SK-N-SH treated with all-trans-retinoic acid at 6 μM for 48 hours (cell line): ENCODE data around the gene STEAP2.

Source experiments
- ATAC-seq: fragments of 200-7000 bp; cut with Tn5 transposase; 3 replicates; pipeline ENCODE4 v1.9.1; 2020; ENCODE audit warnings: mild to moderate bottlenecking, moderate library complexity
- CSDC2 ChIP-seq: fragments of 250-450 bp; sonication (Bioruptor Pico); IDR thresholded peaks from 2 replicates; pipeline ENCODE4 v1.5.0; 2020; ENCODE audit warnings: mild to moderate bottlenecking, moderate library complexity
- CSRNP3 ChIP-seq: fragments of 250-450 bp; sonication (Bioruptor Pico); IDR thresholded peaks from 2 replicates; pipeline ENCODE4 v1.5.1; 2021; ENCODE audit warnings: mild to moderate bottlenecking, moderate library complexity
- ESRRG ChIP-seq: fragments of 250-450 bp; sonication (Bioruptor Pico); IDR thresholded peaks from 2 replicates; pipeline ENCODE4 v1.6.1; 2021; ENCODE audit warnings: mild to moderate bottlenecking
- GLIS3 ChIP-seq: fragments of 250-450 bp; sonication (Bioruptor Pico); IDR thresholded peaks from 2 replicates; pipeline ENCODE4 v1.5.0; 2020; ENCODE audit warnings: mild to moderate bottlenecking, moderate library complexity
- ISL1 ChIP-seq: fragments of 250-450 bp; sonication (Bioruptor Pico); IDR thresholded peaks from 2 replicates; pipeline ENCODE4 v2.1.2; 2022; ENCODE audit warnings: mild to moderate bottlenecking, moderate library complexity
- OSR1 ChIP-seq: fragments of 250-450 bp; sonication (Bioruptor Pico); IDR thresholded peaks from 2 replicates; pipeline ENCODE4 v1.8.0; 2022; ENCODE audit warnings: moderate library complexity, mild to moderate bottlenecking, inconsistent platforms
- POU6F1 ChIP-seq: fragments of 250-450 bp; sonication (Bioruptor Pico); IDR thresholded peaks from 2 replicates; pipeline ENCODE4 v1.8.0; 2021; ENCODE audit warnings: low read depth, mild to moderate bottlenecking, moderate library complexity, borderline replicate concordance
- PPARA ChIP-seq: fragments of 250-450 bp; sonication (Bioruptor Pico); IDR thresholded peaks from 2 replicates; pipeline ENCODE4 v1.5.0; 2020; ENCODE audit warnings: mild to moderate bottlenecking, borderline replicate concordance
- RARB ChIP-seq: fragments of 250-450 bp; sonication (Bioruptor Pico); IDR thresholded peaks from 2 replicates; pipeline ENCODE4 v1.8.0; 2021; ENCODE audit warnings: mild to moderate bottlenecking, moderate library complexity
- TCF4 ChIP-seq: fragments of 250-450 bp; sonication (Bioruptor Pico); IDR thresholded peaks from 2 replicates; pipeline ENCODE4 v1.8.0; 2021; ENCODE audit warnings: mild to moderate bottlenecking, moderate library complexity, borderline replicate concordance
- TOX ChIP-seq: fragments of 250-450 bp; sonication (Bioruptor Pico); IDR thresholded peaks from 2 replicates; pipeline ENCODE4 v1.8.0; 2021; ENCODE audit warnings: mild to moderate bottlenecking, moderate library complexity, borderline replicate concordance
- TSHZ2 ChIP-seq: fragments of 250-450 bp; sonication (Bioruptor Pico); IDR thresholded peaks from 2 replicates; pipeline ENCODE4 v1.5.0; 2020; ENCODE audit warnings: mild to moderate bottlenecking, moderate library complexity
- ZC3H10 ChIP-seq: fragments of 250-450 bp; sonication (Bioruptor Pico); IDR thresholded peaks from 2 replicates; pipeline ENCODE4 v1.5.1; 2021; ENCODE audit warnings: mild to moderate bottlenecking, moderate library complexity
- ZFP30 ChIP-seq: fragments of 450-650 bp; formaldehyde crosslinking; IDR thresholded peaks from 2 replicates; pipeline ENCODE4 v1.5.0; 2022; ENCODE audit warnings: mild to moderate bottlenecking, moderate library complexity
- ZNF565 ChIP-seq: fragments of 450-650 bp; formaldehyde crosslinking; conservative IDR thresholded peaks from 2 replicates; pipeline ENCODE4 v1.5.0; 2020; ENCODE audit warnings: low read depth, mild to moderate bottlenecking, moderate library complexity
- ZNF70 ChIP-seq: fragments of 450-650 bp; formaldehyde crosslinking; IDR thresholded peaks from 2 replicates; pipeline ENCODE4 v1.5.0; 2020; ENCODE audit warnings: mild to moderate bottlenecking, moderate library complexity
- ZNF8 ChIP-seq: fragments of 450-650 bp; formaldehyde crosslinking; IDR thresholded peaks from 2 replicates; pipeline ENCODE4 v1.5.0; 2020; ENCODE audit warnings: mild to moderate bottlenecking, moderate library complexity
- TF ChIP-seq, protein P1 (sequence below): fragments of 250-450 bp; sonication (Bioruptor Pico); IDR thresholded peaks from 2 replicates; pipeline ENCODE4 v1.5.1; 2020; ENCODE audit warnings: low read depth, mild to moderate bottlenecking, moderate library complexity

STEAP2 gene

GRCh38 chr7:90166153-90166552 is 45.4 kb upstream of the STEAP2 start:
- ATAC-seq: no peak
- TF ChIP-seq OSR1 (CRISPR knock-in tag) (no peak), PPARA (CRISPR knock-in tag) (no peak), CSRNP3 (no peak)

- ATAC-seq: no peak
- TF ChIP-seq, protein P1, sequence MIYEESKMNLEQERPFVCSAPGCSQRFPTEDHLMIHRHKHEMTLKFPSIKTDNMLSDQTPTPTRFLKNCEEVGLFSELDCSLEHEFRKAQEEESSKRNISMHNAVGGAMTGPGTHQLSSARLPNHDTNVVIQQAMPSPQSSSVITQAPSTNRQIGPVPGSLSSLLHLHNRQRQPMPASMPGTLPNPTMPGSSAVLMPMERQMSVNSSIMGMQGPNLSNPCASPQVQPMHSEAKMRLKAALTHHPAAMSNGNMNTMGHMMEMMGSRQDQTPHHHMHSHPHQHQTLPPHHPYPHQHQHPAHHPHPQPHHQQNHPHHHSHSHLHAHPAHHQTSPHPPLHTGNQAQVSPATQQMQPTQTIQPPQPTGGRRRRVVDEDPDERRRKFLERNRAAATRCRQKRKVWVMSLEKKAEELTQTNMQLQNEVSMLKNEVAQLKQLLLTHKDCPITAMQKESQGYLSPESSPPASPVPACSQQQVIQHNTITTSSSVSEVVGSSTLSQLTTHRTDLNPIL (CRISPR knock-in tag): no peak
- TF ChIP-seq TSHZ2 (CRISPR knock-in tag) (no peak), ZNF8 (CRISPR knock-in tag) (no peak), ESRRG (CRISPR knock-in tag) (no peak), CSDC2 (no peak), TOX (no peak), POU6F1 (CRISPR knock-in tag) (no peak), ZNF565 (CRISPR knock-in tag) (no peak), RARB (CRISPR knock-in tag) (no peak)
Measured at GRCh38 chr7:90167361-90167760, 44.2 kb upstream of the STEAP2 start.

DNA sequence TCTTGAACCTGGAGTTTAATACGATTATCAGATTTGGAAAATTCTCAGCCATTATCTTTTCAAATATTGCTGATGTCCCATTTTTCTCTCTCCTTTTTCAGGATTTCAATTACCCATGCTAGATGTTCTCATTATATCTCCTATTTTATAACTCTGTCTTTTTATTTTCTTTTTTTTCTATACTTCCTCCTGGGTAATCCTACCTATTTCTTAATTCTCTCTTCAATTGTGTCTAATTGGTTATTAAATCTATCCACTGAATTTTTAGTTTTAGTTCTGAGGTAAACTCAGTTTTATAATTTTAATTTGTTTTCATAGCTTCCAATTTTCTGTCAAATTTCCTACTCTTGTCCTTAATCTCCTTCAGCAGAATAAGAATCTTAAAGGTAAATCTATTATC is 41.6 kb upstream of the STEAP2 start:
- no peak for ATAC-seq
- TF ChIP-seq ZFP30 (CRISPR knock-in tag) (peak; percentile 96), PPARA (CRISPR knock-in tag) (no peak)

- no peak for TF ChIP-seq ZNF565 (CRISPR knock-in tag)
- no peak for ATAC-seq
Measured at GRCh38 chr7:90172121-90172520, 39.4 kb upstream of the STEAP2 start.

DNA sequence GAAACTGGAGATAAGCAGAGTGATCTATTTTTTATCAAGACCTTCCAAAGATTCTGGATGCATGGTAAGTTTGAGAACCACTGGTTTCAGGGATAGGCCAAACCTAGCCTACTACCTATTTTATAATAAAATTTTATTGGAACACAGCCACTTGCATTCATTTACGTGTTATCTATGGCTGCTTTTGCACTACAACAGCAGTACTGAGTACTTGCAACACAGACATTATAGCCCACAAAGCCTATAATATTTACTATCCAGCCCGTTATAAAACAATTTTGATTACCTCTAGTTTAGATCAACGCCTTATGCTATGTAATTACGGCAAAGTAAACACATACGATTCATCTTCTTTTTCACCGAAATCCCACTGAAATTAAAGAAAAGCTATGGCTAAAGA is 38.9 kb upstream of the STEAP2 start:
- ATAC-seq: no peak
- TF ChIP-seq CSDC2 (no peak), ISL1 (CRISPR knock-in tag) (no peak), GLIS3 (no peak), TCF4 (CRISPR knock-in tag) (no peak), ZNF70 (CRISPR knock-in tag) (no peak)
- TF ChIP-seq, all 23 proteins: peak for 0

- ATAC-seq: no peak
- no peak for TF ChIP-seq ZFP30 (CRISPR knock-in tag)
- TF ChIP-seq PPARA (CRISPR knock-in tag): no peak
- no peak for TF ChIP-seq TSHZ2 (CRISPR knock-in tag)
- no peak for TF ChIP-seq ZC3H10 (CRISPR knock-in tag)
- TF ChIP-seq CSRNP3: no peak
Measured at GRCh38 chr7:90173127-90173844, 38.3 kb upstream of the STEAP2 start.
